H9 (cell line): ENCODE data around the gene FNDC3B. TPM values are rescaled to one million over a fixed set of nuclear protein-coding genes. Genes with fewer than 3 reads are reported as not detected.

ENCODE experiments used
- DNase-seq: peaks from one replicate; pipeline ENCODE4 v3.0.0-alpha.2; 2017
- H2AFZ ChIP-seq: one replicate; pipeline ENCODE4 v1.6.1; 2013; ENCODE audit warnings: mild to moderate bottlenecking, low read length, control low read depth, moderate library complexity
- H2AK5ac ChIP-seq: 2 replicates; pipeline ENCODE4 v1.6.1; 2013; ENCODE audit warnings: low read length, control low read depth, mixed read lengths; ENCODE audit not compliant: insufficient read length
- H2BK120ac ChIP-seq: one replicate; pipeline ENCODE4 v1.6.1; 2013; ENCODE audit warnings: low read depth, mild to moderate bottlenecking, low read length, control low read depth, inconsistent platforms; ENCODE audit not compliant: poor library complexity, severe bottlenecking
- H2BK12ac ChIP-seq: 2 replicates; pipeline ENCODE4 v1.6.1; 2013; ENCODE audit warnings: low read length, control low read depth, mixed read lengths, low read depth; ENCODE audit not compliant: insufficient read length
- H2BK15ac ChIP-seq: 2 replicates; pipeline ENCODE4 v1.6.1; 2013; ENCODE audit warnings: low read depth, low read length, control low read depth
- H2BK20ac ChIP-seq: one replicate; pipeline ENCODE4 v1.6.1; 2013; ENCODE audit warnings: low read depth, mild to moderate bottlenecking, low read length, control low read depth, inconsistent platforms; ENCODE audit not compliant: poor library complexity, severe bottlenecking
- H2BK5ac ChIP-seq: 2 replicates; pipeline ENCODE4 v1.6.1; 2013; ENCODE audit warnings: low read length, control low read depth, mixed read lengths; ENCODE audit not compliant: insufficient read length
- H3K14ac ChIP-seq: 2 replicates; pipeline ENCODE4 v1.6.1; 2013; ENCODE audit warnings: low read length, control low read depth; ENCODE audit not compliant: insufficient read depth
- H3K18ac ChIP-seq: 2 replicates; pipeline ENCODE4 v1.6.1; 2013; ENCODE audit warnings: low read depth, mild to moderate bottlenecking, mixed read lengths, low read length, control low read depth; ENCODE audit not compliant: insufficient read length
- H3K23ac ChIP-seq: 2 replicates; pipeline ENCODE4 v1.6.1; 2013; ENCODE audit warnings: low read length, control low read depth, mixed read lengths, low read depth; ENCODE audit not compliant: insufficient read length
- H3K23me2 ChIP-seq: 2 replicates; pipeline ENCODE4 v1.6.1; 2013; ENCODE audit warnings: low read depth, mild to moderate bottlenecking, mixed read lengths, low read length, control low read depth; ENCODE audit not compliant: insufficient read length, poor library complexity, severe bottlenecking
- H3K27ac ChIP-seq: 2 replicates; pipeline ENCODE4 v1.5.1; 2013; ENCODE audit warnings: low read length, control low read depth, mixed read lengths, low read depth; ENCODE audit not compliant: insufficient read length
- H3K27me3 ChIP-seq: 2 replicates; pipeline ENCODE4 v1.6.1; 2013; ENCODE audit warnings: low read length, control low read depth, inconsistent platforms; ENCODE audit not compliant: insufficient read depth
- H3K4ac ChIP-seq: 2 replicates; pipeline ENCODE4 v1.6.1; 2013; ENCODE audit warnings: low read depth, mild to moderate bottlenecking, control low read depth, inconsistent platforms, low read length, moderate library complexity
- H3K4me1 ChIP-seq: 2 replicates; pipeline ENCODE4 v1.6.1; 2013; ENCODE audit warnings: low read length, control low read depth, inconsistent platforms; ENCODE audit not compliant: insufficient read depth
- H3K4me2 ChIP-seq: 2 replicates; pipeline ENCODE4 v1.6.1; 2013; ENCODE audit warnings: low read length, control low read depth, mixed read lengths; ENCODE audit not compliant: insufficient read length, insufficient read depth
- H3K56ac ChIP-seq: 2 replicates; pipeline ENCODE4 v1.6.1; 2013; ENCODE audit warnings: low read depth, mild to moderate bottlenecking, mixed read lengths, low read length, control low read depth; ENCODE audit not compliant: insufficient read length
- H3K79me1 ChIP-seq: 2 replicates; pipeline ENCODE4 v1.6.1; 2013; ENCODE audit warnings: low read depth, mild to moderate bottlenecking, moderate library complexity, low read length, control low read depth, inconsistent platforms; ENCODE audit not compliant: insufficient read depth, poor library complexity, severe bottlenecking
- H3K79me2 ChIP-seq: 2 replicates; pipeline ENCODE4 v1.6.1; 2013; ENCODE audit warnings: low read length, control low read depth, inconsistent platforms; ENCODE audit not compliant: insufficient read depth
- H3K9ac ChIP-seq: 2 replicates; pipeline ENCODE4 v1.6.1; 2013; ENCODE audit warnings: low read length, control low read depth, mixed read lengths; ENCODE audit not compliant: insufficient read length; ENCODE audit errors: extremely low read depth
- H3K9me3 ChIP-seq: one replicate; pipeline ENCODE4 v1.6.1; 2013; ENCODE audit warnings: low read depth, low read length, inconsistent platforms; ENCODE audit not compliant: control insufficient read depth
- H3T11ph ChIP-seq: one replicate; pipeline ENCODE4 v1.6.1; 2013; ENCODE audit warnings: mild to moderate bottlenecking, low read length, control low read depth, inconsistent platforms
- H4K20me1 ChIP-seq: one replicate; pipeline ENCODE4 v1.6.1; 2013; ENCODE audit not compliant: control insufficient read depth, insufficient read length, insufficient read depth
- H4K5ac ChIP-seq: 2 replicates; pipeline ENCODE4 v1.6.1; 2013; ENCODE audit warnings: low read depth, mild to moderate bottlenecking, mixed read lengths, low read length, control low read depth; ENCODE audit not compliant: insufficient read length
- H4K8ac ChIP-seq: replicated peaks from 2 replicates; pipeline ENCODE4 v1.6.1; 2013; ENCODE audit warnings: low read length, control low read depth, mixed read lengths, low read depth; ENCODE audit not compliant: insufficient read length
- H4K91ac ChIP-seq: 2 replicates; pipeline ENCODE4 v1.6.1; 2013; ENCODE audit warnings: low read depth, mild to moderate bottlenecking, moderate library complexity, mixed read lengths, low read length, control low read depth; ENCODE audit not compliant: insufficient read length
- H3K27ac Mint-ChIP-seq, 3 experiments: 2 replicates in 2 of 3; 3 replicates in 1 of 3; pipeline ENCODE4 v1.8.0; 2020 to 2021; ENCODE audit warnings: mixed read lengths in 3 of 3, mild to moderate bottlenecking in 1 of 3, moderate library complexity in 1 of 3
- H3K27me3 Mint-ChIP-seq: 2 replicates; pipeline ENCODE4 v1.8.0; 2021; ENCODE audit warnings: low read depth, mild to moderate bottlenecking, moderate library complexity, mixed read lengths
- H3K36me3 Mint-ChIP-seq, 3 experiments: 2 replicates in 2 of 3; 3 replicates in 1 of 3; pipeline ENCODE4 v1.8.0; 2020 to 2021; ENCODE audit warnings: low read depth in 3 of 3, mixed read lengths in 3 of 3; ENCODE audit not compliant: insufficient read depth in 1 of 3
- H3K4me1 Mint-ChIP-seq, 2 experiments: 2 replicates each; pipeline ENCODE4 v1.8.0; 2020; ENCODE audit warnings: mixed read lengths in 2 of 2
- H3K4me3 Mint-ChIP-seq, 2 experiments: 2 replicates in 1 of 2; 3 replicates in 1 of 2; pipeline ENCODE4 v1.8.0; 2020 to 2021; ENCODE audit warnings: mild to moderate bottlenecking in 2 of 2, mixed read lengths in 2 of 2, moderate library complexity in 1 of 2
- H3K9me3 Mint-ChIP-seq, 2 experiments: 2 replicates in 1 of 2; 3 replicates in 1 of 2; pipeline ENCODE4 v1.8.0; 2020; ENCODE audit warnings: mild to moderate bottlenecking in 2 of 2, mixed read lengths in 2 of 2, moderate library complexity in 1 of 2
- CTCF ChIP-seq: fragments of 200-600 bp; sonication (generic); conservative IDR thresholded peaks from 3 replicates; pipeline ENCODE4 v1.8.0; 2021; ENCODE audit warnings: antibody characterized with exemption, mild to moderate bottlenecking
- WGBS: extraction: QIAGEN DNeasy Blood & Tissue Kit; methylation state at CpG from one replicate; pipeline ENCODE4 v1.1.7; 2013; ENCODE audit warnings: missing lambda C conversion rate, low lambda C conversion rate, mixed read lengths; ENCODE audit not compliant: insufficient read length; ENCODE audit errors: extremely low coverage; 5-methylcytosine and 5-hydroxymethylcytosine counted together
- total RNA-seq: library from RNA; stranded (reverse); gene quantifications from 2 replicates; pipeline ENCODE4 v1.2.1, GENCODE V29; 2021

FNDC3B gene
- total RNA-seq, 1 experiment from 2014 or later, result 43.8 TPM

- no peaks in the 10 kb centered on the region for H3K9me3 Mint-ChIP-seq
- Histone ChIP-seq H3K79me2 (peaks cover 3% of the 10 kb centered on the region; the same call in 1 of the 2 replicates), H2BK15ac (no peak overlapping the region), H3K14ac (no peak overlapping the region), H3K4me2 (no peak overlapping the region), H3T11ph (no peak overlapping the region), H2BK20ac (no peak overlapping the region), H3K23me2 (no peaks in the 10 kb centered on the region), H3K79me1 (no peaks in the 10 kb centered on the region), H3K56ac (no peak overlapping the region), H4K91ac (no peak overlapping the region), H3K4me1 (peaks cover 9% of the 10 kb centered on the region; the same call in 1 of the 2 replicates), H4K5ac (no peak overlapping the region), H3K27ac (no peak overlapping the region), H2BK120ac (no peak overlapping the region), H3K27me3 (no peaks in the 10 kb centered on the region), H4K20me1 (no peaks in the 10 kb centered on the region), H3K9me3 (no peaks in the 10 kb centered on the region), H3K4ac (no peak overlapping the region), H2AFZ (no peak overlapping the region), H3K9ac (no peak overlapping the region), H3K18ac (no peak overlapping the region), H2AK5ac (no peak overlapping the region), H2BK5ac (no peak overlapping the region), H3K23ac (no peak overlapping the region), H2BK12ac (no peak overlapping the region), H4K8ac (no peak overlapping the region)
- H3K27me3 Mint-ChIP-seq, result no peaks in the 10 kb centered on the region
- peaks cover 0 to 2% (median 0%) of the 10 kb centered on the region in 3 experiments; a peak in 2 of 7 replicates for H3K36me3 Mint-ChIP-seq
- no peak overlapping the region for H3K4me3 Mint-ChIP-seq
- H3K27ac Mint-ChIP-seq, result peak overlapping the region in 1 of 3 experiments; percentile 62; a peak in 3 of 7 replicates
- DNase-seq, result no peak
- no peak for TF ChIP-seq CTCF
- no CpG with 5 or more reads among the region's 3 CpGs for WGBS
- peaks cover 64 to 69% of the 10 kb centered on the region in 2 experiments for H3K4me1 Mint-ChIP-seq
Observed at GRCh38 chr3:172216911-172217310, 177.5 kb downstream of the FNDC3B start.
